Chondrocyte (in vitro differentiated cells): ENCODE results near the gene EVX2. TPM values are rescaled to one million over a fixed set of nuclear protein-coding genes. Genes with fewer than 3 reads are reported as not detected.
A peak's percentile ranks its signal among the peaks of the same experiment; 100 is the strongest.

ENCODE experiments used
- DNase-seq: peaks from one replicate; pipeline ENCODE4 v3.0.0; 2021; ENCODE audit warnings: mixed read lengths, low spot score
- H3K27ac Mint-ChIP-seq: one replicate; pipeline ENCODE4 v1.8.0; 2021; ENCODE audit warnings: mild to moderate bottlenecking, moderate library complexity, mixed read lengths; ENCODE audit not compliant: unreplicated experiment
- H3K27me3 Mint-ChIP-seq: 2 replicates; pipeline ENCODE4 v1.8.0; 2021; ENCODE audit warnings: low read depth, mixed read lengths
- H3K36me3 Mint-ChIP-seq: 2 replicates; pipeline ENCODE4 v1.8.0; 2021; ENCODE audit warnings: low read depth, mixed read lengths
- H3K4me1 Mint-ChIP-seq: 2 replicates; pipeline ENCODE4 v1.8.0; 2021; ENCODE audit warnings: low read depth, mild to moderate bottlenecking, mixed read lengths
- H3K4me3 Mint-ChIP-seq: one replicate; pipeline ENCODE4 v1.8.0; 2021; ENCODE audit warnings: mild to moderate bottlenecking, moderate library complexity, mixed read lengths; ENCODE audit not compliant: unreplicated experiment
- H3K9me3 Mint-ChIP-seq: 2 replicates; pipeline ENCODE4 v1.8.0; 2021; ENCODE audit warnings: low read depth, mixed read lengths
- CTCF ChIP-seq: fragments of 200-600 bp; sonication (generic); IDR thresholded peaks from 2 replicates; pipeline ENCODE4 v1.5.0; 2021; ENCODE audit warnings: antibody characterized with exemption, mild to moderate bottlenecking, moderate library complexity
- total RNA-seq: library from RNA; stranded (reverse); gene quantifications from 3 replicates; pipeline ENCODE4 v1.2.1, GENCODE V29; 2021

The EVX2 gene
- total RNA-seq, 1 donor from 2014 or later, result not detected

- Mint-ChIP-seq H3K4me1 (peaks cover 29% of the 10 kb centered on the region), H3K9me3 (no peaks in the 10 kb centered on the region), H3K36me3 (peaks cover 3% of the 10 kb centered on the region), H3K27ac (no peak overlapping the region), H3K4me3 (no peak overlapping the region), H3K27me3 (peaks cover 85% of the 10 kb centered on the region)
- TF ChIP-seq CTCF, result no peak
- no peak for DNase-seq
These were observed 11.7 kb upstream of the EVX2 start for GRCh38 chr2:176095421-176095820.

GRCh38 chr2:176094349-176094748 lies 10.6 kb upstream of the EVX2 start:
- no peak overlapping the region for H3K27ac Mint-ChIP-seq
- peaks cover 29% of the 10 kb centered on the region for H3K4me1 Mint-ChIP-seq
- H3K9me3 Mint-ChIP-seq, result no peaks in the 10 kb centered on the region
- no peak for DNase-seq
- no peak overlapping the region for H3K4me3 Mint-ChIP-seq
- H3K27me3 Mint-ChIP-seq, result peaks cover 88% of the 10 kb centered on the region
- no peak for TF ChIP-seq CTCF
- H3K36me3 Mint-ChIP-seq, result peaks cover 3% of the 10 kb centered on the region

- H3K9me3 Mint-ChIP-seq, result no peaks in the 10 kb centered on the region
- H3K27me3 Mint-ChIP-seq, result peaks cover 88% of the 10 kb centered on the region
- peaks cover 29% of the 10 kb centered on the region for H3K4me1 Mint-ChIP-seq
- H3K36me3 Mint-ChIP-seq, result peaks cover 3% of the 10 kb centered on the region
- no peak overlapping the region for H3K27ac Mint-ChIP-seq
- TF ChIP-seq CTCF, result no peak
- no peak for DNase-seq
- no peak overlapping the region for H3K4me3 Mint-ChIP-seq
These were observed 10.1 kb upstream of the EVX2 start for GRCh38 chr2:176093898-176094249.

GRCh38 chr2:176093145-176093897 lies 9.6 kb upstream of the EVX2 start:
- H3K4me3 Mint-ChIP-seq, result peak overlapping the region; percentile 54
- peak; percentile 48 for TF ChIP-seq CTCF
- H3K36me3 Mint-ChIP-seq, result peaks cover 3% of the 10 kb centered on the region
- peaks cover 31% of the 10 kb centered on the region for H3K4me1 Mint-ChIP-seq
- peaks cover 90% of the 10 kb centered on the region for H3K27me3 Mint-ChIP-seq
- H3K27ac Mint-ChIP-seq, result no peak overlapping the region
- H3K9me3 Mint-ChIP-seq, result no peaks in the 10 kb centered on the region
- DNase-seq, result no peak

- peaks cover 31% of the 10 kb centered on the region for H3K4me1 Mint-ChIP-seq
- peak within 1 kb of the TSS; percentile 54 for H3K4me3 Mint-ChIP-seq
- H3K36me3 Mint-ChIP-seq, result peaks cover 2% of the 10 kb centered on the region
- no peak for TF ChIP-seq CTCF
- H3K9me3 Mint-ChIP-seq, result no peaks in the 10 kb centered on the region
- H3K27ac Mint-ChIP-seq, result no peak within 1 kb of the TSS
- peaks cover 90% of the 10 kb centered on the region for H3K27me3 Mint-ChIP-seq
- no peak for DNase-seq
These were observed 8.7 kb upstream of the EVX2 start, which contains the start of gene HOXD13 for GRCh38 chr2:176092270-176093144. Gene HOXD13 (plus strand): TSS chr2:176092721. CDS start chr2:176092891, 170 bp downstream.
